GM23338 (cell line): ENCODE results near the gene SSTR4. TPM values are rescaled to one million over a fixed set of nuclear protein-coding genes. Genes with fewer than 3 reads are reported as not detected.

Experiments
- ATAC-seq: fragments of 200-7000 bp; cut with Tn5 transposase; 3 replicates; pipeline ENCODE4 v1.9.1; 2020
- DNase-seq: peaks from one replicate; pipeline ENCODE4 v3.0.0-alpha.2; 2015; ENCODE audit warnings: low spot score
- H2AFZ ChIP-seq: fragments of 200-600 bp; sonication (generic); 2 replicates; pipeline ENCODE4 v1.8.0; 2016; ENCODE audit warnings: antibody characterized with exemption, mild to moderate bottlenecking, moderate library complexity
- H3F3A ChIP-seq: fragments of 200-600 bp; sonication (generic); replicated peaks from 2 replicates; pipeline ENCODE4 v1.8.0; 2017; ENCODE audit warnings: antibody characterized with exemption, mixed run types, low read depth
- H3K27ac ChIP-seq: fragments of 200-600 bp; sonication (generic); 2 replicates; pipeline ENCODE4 v1.6.1; 2016; ENCODE audit warnings: low read depth
- H3K27me3 ChIP-seq: fragments of 200-600 bp; sonication (generic); 2 replicates; pipeline ENCODE4 v1.8.0; 2016; ENCODE audit warnings: mild to moderate bottlenecking, mixed run types, moderate library complexity; ENCODE audit not compliant: insufficient read depth
- H3K36me3 ChIP-seq: fragments of 200-600 bp; sonication (generic); 2 replicates; pipeline ENCODE4 v1.8.0; 2016; ENCODE audit warnings: mild to moderate bottlenecking; ENCODE audit not compliant: insufficient read depth
- H3K4me1 ChIP-seq: fragments of 200-600 bp; sonication (generic); 2 replicates; pipeline ENCODE4 v1.8.0; 2016; ENCODE audit warnings: mild to moderate bottlenecking, moderate library complexity; ENCODE audit not compliant: insufficient read depth
- H3K4me2 ChIP-seq: fragments of 200-600 bp; sonication (generic); 2 replicates; pipeline ENCODE4 v1.7.1; 2017; ENCODE audit warnings: mixed run types
- H3K4me3 ChIP-seq: fragments of 200-600 bp; sonication (generic); 2 replicates; pipeline ENCODE4 v1.6.1; 2016; ENCODE audit warnings: mixed run types
- H3K79me2 ChIP-seq: fragments of 200-600 bp; sonication (generic); replicated peaks from 2 replicates; pipeline ENCODE4 v1.8.0; 2017; ENCODE audit warnings: mild to moderate bottlenecking; ENCODE audit not compliant: insufficient read depth
- H3K9me2 ChIP-seq: fragments of 200-600 bp; sonication (generic); 2 replicates; pipeline ENCODE4 v1.8.0; 2017; ENCODE audit not compliant: insufficient read depth
- H4K20me1 ChIP-seq: fragments of 200-600 bp; sonication (generic); replicated peaks from 2 replicates; pipeline ENCODE4 v1.8.0; 2017; ENCODE audit warnings: mild to moderate bottlenecking; ENCODE audit not compliant: insufficient read depth
- H3K27ac Mint-ChIP-seq: 2 replicates; pipeline ENCODE4 v1.8.0; 2020; ENCODE audit warnings: inconsistent platforms, mild to moderate bottlenecking, moderate library complexity, mixed read lengths
- H3K27me3 Mint-ChIP-seq: 3 replicates; pipeline ENCODE4 v1.8.0; 2022; ENCODE audit warnings: low read depth, mild to moderate bottlenecking, moderate library complexity, mixed read lengths, inconsistent platforms; ENCODE audit not compliant: insufficient read depth, poor library complexity
- H3K36me3 Mint-ChIP-seq: 3 replicates; pipeline ENCODE4 v1.8.0; 2021; ENCODE audit warnings: low read depth, mild to moderate bottlenecking, inconsistent platforms, moderate library complexity, mixed read lengths
- H3K4me1 Mint-ChIP-seq: 3 replicates; pipeline ENCODE4 v1.8.0; 2020; ENCODE audit warnings: mild to moderate bottlenecking, inconsistent platforms, mixed read lengths
- H3K4me3 Mint-ChIP-seq: 3 replicates; pipeline ENCODE4 v1.8.0; 2021; ENCODE audit warnings: moderate library complexity, mild to moderate bottlenecking, inconsistent platforms, mixed read lengths
- H3K9me3 Mint-ChIP-seq: 3 replicates; pipeline ENCODE4 v1.8.0; 2020; ENCODE audit warnings: moderate library complexity, mild to moderate bottlenecking, inconsistent platforms, mixed read lengths
- CREB1 ChIP-seq: fragments of 250-450 bp; sonication (Bioruptor Pico); IDR thresholded peaks from 2 replicates; pipeline ENCODE4 v1.5.0; 2020; ENCODE audit warnings: low read depth, mild to moderate bottlenecking, moderate library complexity
- ETS1 ChIP-seq: IDR thresholded peaks from 2 replicates; pipeline ENCODE4 v1.6.1; 2016; ENCODE audit warnings: antibody characterized with exemption
- POLR2AphosphoS5 ChIP-seq: IDR thresholded peaks from 2 replicates; pipeline ENCODE4 v1.6.1; 2016; ENCODE audit warnings: antibody characterized with exemption, low read depth
- STAT1 ChIP-seq: IDR thresholded peaks from one replicate; pipeline ENCODE4 v1.6.1; 2016; ENCODE audit warnings: antibody characterized with exemption; ENCODE audit not compliant: unreplicated experiment
- ZNF331 ChIP-seq: fragments of 250-450 bp; sonication (Bioruptor Pico); IDR thresholded peaks from 2 replicates; pipeline ENCODE4 v1.5.0; 2020; ENCODE audit warnings: low read depth, mild to moderate bottlenecking, moderate library complexity
- polyA plus RNA-seq: library from polyadenylated mRNA; unstranded; fragments of >200 nt; fragmentation: Nextera tagmentation; extraction: Ambion mirVana; gene quantifications from 2 replicates; pipeline ENCODE4 v1.2.1, GENCODE V29; 2016
- total RNA-seq: library from RNA; depleted of rRNA; stranded (reverse); fragments of >200 nt; shearing (Covaris generic); gene quantifications from 2 replicates; pipeline ENCODE4 v1.2.3, GENCODE V29; 2014
- TF ChIP-seq, protein P1 (sequence below): IDR thresholded peaks from one replicate; pipeline ENCODE4 v1.6.1; 2018; ENCODE audit warnings: antibody characterized with exemption; ENCODE audit not compliant: unreplicated experiment
- TF ChIP-seq, protein P2 (sequence below), 2 experiments: fragments of 200-600 bp in 1 of 2; sonication (generic) in 1 of 2; conservative IDR thresholded peaks; 2 replicates each; pipeline versions ENCODE4 v1.5.1 to v1.6.1; 2016 to 2017; ENCODE audit warnings: antibody characterized with exemption in 2 of 2, low read depth in 2 of 2, mild to moderate bottlenecking in 2 of 2, moderate library complexity in 1 of 2

The SSTR4 gene
- total and polyA plus RNA-seq, 2 experiments from 2014 or later, result not detected

DNA sequence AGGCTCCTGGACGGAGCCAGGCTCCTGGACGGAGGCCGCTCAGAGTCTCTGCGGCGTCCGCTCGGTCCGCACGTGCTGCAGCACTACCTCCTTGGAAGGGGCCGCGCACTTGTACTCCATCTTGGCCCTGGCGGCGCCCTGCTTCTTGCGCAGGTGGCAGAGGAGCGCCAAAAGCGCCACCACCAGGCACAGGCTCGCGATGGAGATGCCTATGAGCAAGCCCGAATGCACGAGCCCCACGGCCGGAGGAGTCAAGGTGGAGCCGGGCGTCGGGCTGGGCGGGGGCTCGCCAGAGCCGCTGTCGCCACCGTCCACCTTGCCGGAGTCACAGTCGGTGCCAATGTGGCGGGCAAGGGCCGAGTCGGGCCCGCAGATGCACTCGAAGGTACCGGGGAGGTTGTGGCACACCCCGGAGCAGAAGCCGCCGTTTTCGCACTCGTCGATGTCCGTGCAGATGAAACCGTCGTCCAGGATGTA lies 12.7 kb downstream of the SSTR4 start:
- peaks cover 82% of the 10 kb centered on the region for H3K27me3 ChIP-seq
- peak overlapping the region; percentile 95 for H2AFZ ChIP-seq
- H4K20me1 ChIP-seq, result no peaks in the 10 kb centered on the region
- ATAC-seq (peak; percentile 5), DNase-seq (peak; percentile 12)
- no peaks in the 10 kb centered on the region for H3K79me2 ChIP-seq
- Mint-ChIP-seq H3K36me3 (peaks cover 4% of the 10 kb centered on the region; the same call in 1 of the 3 replicates), H3K4me3 (peak overlapping the region; percentile 55), H3K4me1 (peaks cover 38% of the 10 kb centered on the region), H3K9me3 (peaks cover 4% of the 10 kb centered on the region; the same call in 2 of the 3 replicates), H3K27me3 (peaks cover 54% of the 10 kb centered on the region), H3K27ac (no peak overlapping the region)
- no peaks in the 10 kb centered on the region; the same call in 1 of the 2 replicates for H3K36me3 ChIP-seq
- H3K27ac ChIP-seq, result no peak overlapping the region
- peaks cover 14% of the 10 kb centered on the region for H3K4me1 ChIP-seq
- TF ChIP-seq, protein P1, sequence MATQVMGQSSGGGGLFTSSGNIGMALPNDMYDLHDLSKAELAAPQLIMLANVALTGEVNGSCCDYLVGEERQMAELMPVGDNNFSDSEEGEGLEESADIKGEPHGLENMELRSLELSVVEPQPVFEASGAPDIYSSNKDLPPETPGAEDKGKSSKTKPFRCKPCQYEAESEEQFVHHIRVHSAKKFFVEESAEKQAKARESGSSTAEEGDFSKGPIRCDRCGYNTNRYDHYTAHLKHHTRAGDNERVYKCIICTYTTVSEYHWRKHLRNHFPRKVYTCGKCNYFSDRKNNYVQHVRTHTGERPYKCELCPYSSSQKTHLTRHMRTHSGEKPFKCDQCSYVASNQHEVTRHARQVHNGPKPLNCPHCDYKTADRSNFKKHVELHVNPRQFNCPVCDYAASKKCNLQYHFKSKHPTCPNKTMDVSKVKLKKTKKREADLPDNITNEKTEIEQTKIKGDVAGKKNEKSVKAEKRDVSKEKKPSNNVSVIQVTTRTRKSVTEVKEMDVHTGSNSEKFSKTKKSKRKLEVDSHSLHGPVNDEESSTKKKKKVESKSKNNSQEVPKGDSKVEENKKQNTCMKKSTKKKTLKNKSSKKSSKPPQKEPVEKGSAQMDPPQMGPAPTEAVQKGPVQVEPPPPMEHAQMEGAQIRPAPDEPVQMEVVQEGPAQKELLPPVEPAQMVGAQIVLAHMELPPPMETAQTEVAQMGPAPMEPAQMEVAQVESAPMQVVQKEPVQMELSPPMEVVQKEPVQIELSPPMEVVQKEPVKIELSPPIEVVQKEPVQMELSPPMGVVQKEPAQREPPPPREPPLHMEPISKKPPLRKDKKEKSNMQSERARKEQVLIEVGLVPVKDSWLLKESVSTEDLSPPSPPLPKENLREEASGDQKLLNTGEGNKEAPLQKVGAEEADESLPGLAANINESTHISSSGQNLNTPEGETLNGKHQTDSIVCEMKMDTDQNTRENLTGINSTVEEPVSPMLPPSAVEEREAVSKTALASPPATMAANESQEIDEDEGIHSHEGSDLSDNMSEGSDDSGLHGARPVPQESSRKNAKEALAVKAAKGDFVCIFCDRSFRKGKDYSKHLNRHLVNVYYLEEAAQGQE, result no peak
- TF ChIP-seq ETS1 (no peak), STAT1 (no peak), POLR2AphosphoS5 (no peak), CREB1 (CRISPR knock-in tag) (no peak), ZNF331 (CRISPR knock-in tag) (no peak)
- TF ChIP-seq, protein P2, sequence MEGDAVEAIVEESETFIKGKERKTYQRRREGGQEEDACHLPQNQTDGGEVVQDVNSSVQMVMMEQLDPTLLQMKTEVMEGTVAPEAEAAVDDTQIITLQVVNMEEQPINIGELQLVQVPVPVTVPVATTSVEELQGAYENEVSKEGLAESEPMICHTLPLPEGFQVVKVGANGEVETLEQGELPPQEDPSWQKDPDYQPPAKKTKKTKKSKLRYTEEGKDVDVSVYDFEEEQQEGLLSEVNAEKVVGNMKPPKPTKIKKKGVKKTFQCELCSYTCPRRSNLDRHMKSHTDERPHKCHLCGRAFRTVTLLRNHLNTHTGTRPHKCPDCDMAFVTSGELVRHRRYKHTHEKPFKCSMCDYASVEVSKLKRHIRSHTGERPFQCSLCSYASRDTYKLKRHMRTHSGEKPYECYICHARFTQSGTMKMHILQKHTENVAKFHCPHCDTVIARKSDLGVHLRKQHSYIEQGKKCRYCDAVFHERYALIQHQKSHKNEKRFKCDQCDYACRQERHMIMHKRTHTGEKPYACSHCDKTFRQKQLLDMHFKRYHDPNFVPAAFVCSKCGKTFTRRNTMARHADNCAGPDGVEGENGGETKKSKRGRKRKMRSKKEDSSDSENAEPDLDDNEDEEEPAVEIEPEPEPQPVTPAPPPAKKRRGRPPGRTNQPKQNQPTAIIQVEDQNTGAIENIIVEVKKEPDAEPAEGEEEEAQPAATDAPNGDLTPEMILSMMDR (conservative IDR thresholded peaks at IDR 0.05; ENCODE audit: low read depth in 2 of 2), result peak in 1 of 2 experiments; percentile 39; a peak in 2 of 4 replicates
- peak overlapping the region; percentile 73 for H3K4me3 ChIP-seq
- H3K9me2 ChIP-seq, result no peaks in the 10 kb centered on the region
- H3F3A ChIP-seq, result no peaks in the 10 kb centered on the region; the same call in 1 of the 2 replicates
- peak overlapping the region; percentile 88; the same call in 1 of the 2 replicates for H3K4me2 ChIP-seq
